HG03442 (cell line): ENCODE measurements around the gene CAPN12.
"Not testable (repeated sequence)": the region's sequence is repeated elsewhere in the genome, so short reads cannot be mapped to it uniquely, and the experiment has no call there.

Experiments
- ATAC-seq: cut with Tn5 transposase; IDR thresholded peaks from one replicate; pipeline ENCODE4 v1.9.1; 2021; ENCODE audit warnings: mild to moderate bottlenecking, moderate library complexity; ENCODE audit not compliant: unreplicated experiment

The CAPN12 gene

GRCh38 chr19:38770949-38771275 lies 26.6 kb upstream of the CAPN12 start:
- ATAC-seq = not testable (repeated sequence)

GRCh38 chr19:38770228-38770948 lies 26.1 kb upstream of the CAPN12 start:
- ATAC-seq = not testable (repeated sequence)

GRCh38 chr19:38769635-38770211 lies 25.4 kb upstream of the CAPN12 start:
- peak; percentile 55 for ATAC-seq

GRCh38 chr19:38766276-38767047 lies 22.2 kb upstream of the CAPN12 start:
- no peak for ATAC-seq

- no peak for ATAC-seq
Observed at GRCh38 chr19:38765214-38765613, 20.9 kb upstream of the CAPN12 start.

GRCh38 chr19:38763795-38764220 lies 19.5 kb upstream of the CAPN12 start:
- ATAC-seq = no peak

- ATAC-seq = not testable (repeated sequence)
Observed at GRCh38 chr19:38761884-38762389, 17.7 kb upstream of the CAPN12 start.

GRCh38 chr19:38760805-38761517 lies 16.7 kb upstream of the CAPN12 start:
- ATAC-seq = not testable (repeated sequence)

- no peak for ATAC-seq
Observed at GRCh38 chr19:38759590-38760003, 15.3 kb upstream of the CAPN12 start.

- ATAC-seq = not testable (repeated sequence)
Observed at GRCh38 chr19:38754196-38754595, 9.9 kb upstream of the CAPN12 start.

- ATAC-seq = not testable (repeated sequence)
Observed at GRCh38 chr19:38753783-38754182, 9.5 kb upstream of the CAPN12 start.

- ATAC-seq = no peak
Observed at GRCh38 chr19:38745316-38745715, 1.0 kb upstream of the CAPN12 start.

GRCh38 chr19:38744874-38745273 lies 600 bp upstream of the CAPN12 start:
- ATAC-seq = no peak

- ATAC-seq = no peak
Observed at GRCh38 chr19:38743394-38744297, 628 bp downstream of the CAPN12 start.

GRCh38 chr19:38742906-38743305 lies 1.4 kb downstream of the CAPN12 start:
- no peak for ATAC-seq

GRCh38 chr19:38742296-38742695 lies 2.0 kb downstream of the CAPN12 start:
- ATAC-seq = no peak

GRCh38 chr19:38741670-38742069 lies 2.6 kb downstream of the CAPN12 start:
- no peak for ATAC-seq

GRCh38 chr19:38740932-38741331 lies 3.3 kb downstream of the CAPN12 start:
- ATAC-seq = no peak

- no peak for ATAC-seq
Observed at GRCh38 chr19:38740257-38740592, 4.0 kb downstream of the CAPN12 start.
